HG03442 (cell line): ENCODE measurements around the gene CXCR1.
"Not testable (repeated sequence)": the region's sequence is repeated elsewhere in the genome, so short reads cannot be mapped to it uniquely, and the experiment has no call there.

Source experiments
- ATAC-seq: cut with Tn5 transposase; IDR thresholded peaks from one replicate; pipeline ENCODE4 v1.9.1; 2021; ENCODE audit warnings: mild to moderate bottlenecking, moderate library complexity; ENCODE audit not compliant: unreplicated experiment

CXCR1 gene

GRCh38 chr2:218162814-218163213 lies 3.9 kb downstream of the CXCR1 start:
- ATAC-seq, result no peak

- no peak for ATAC-seq
Observed at GRCh38 chr2:218161644-218162043, 5.1 kb downstream of the CXCR1 start.

GRCh38 chr2:218155953-218156479 lies 10.7 kb downstream of the CXCR1 start:
- ATAC-seq, result no peak

GRCh38 chr2:218152777-218153176 lies 14.0 kb downstream of the CXCR1 start:
- ATAC-seq, result no peak

DNA sequence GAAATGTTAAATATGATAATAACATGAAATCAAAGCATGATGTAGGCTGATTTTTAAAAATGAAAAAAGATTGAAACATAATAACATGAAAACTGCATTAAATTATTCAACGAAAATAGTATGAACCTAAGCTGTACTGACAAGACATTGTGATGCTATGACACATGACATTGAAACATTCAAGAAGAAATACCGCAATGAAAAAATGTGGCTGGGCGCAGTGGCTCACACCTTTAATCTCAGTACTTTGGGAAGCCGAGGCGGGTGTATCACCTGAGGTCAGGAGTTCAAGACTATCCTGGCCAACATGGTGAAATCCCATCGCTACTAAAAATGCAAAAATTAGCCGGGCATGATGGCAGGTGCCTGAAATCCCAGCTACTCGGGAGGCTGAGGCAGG lies 14.6 kb downstream of the CXCR1 start:
- no peak for ATAC-seq

- ATAC-seq, result no peak
Observed at GRCh38 chr2:218149848-218150440, 16.8 kb downstream of the CXCR1 start.

- ATAC-seq, result no peak
Observed at GRCh38 chr2:218149098-218149497, 17.7 kb downstream of the CXCR1 start.

GRCh38 chr2:218146056-218146455 lies 20.7 kb downstream of the CXCR1 start:
- ATAC-seq, result no peak

DNA sequence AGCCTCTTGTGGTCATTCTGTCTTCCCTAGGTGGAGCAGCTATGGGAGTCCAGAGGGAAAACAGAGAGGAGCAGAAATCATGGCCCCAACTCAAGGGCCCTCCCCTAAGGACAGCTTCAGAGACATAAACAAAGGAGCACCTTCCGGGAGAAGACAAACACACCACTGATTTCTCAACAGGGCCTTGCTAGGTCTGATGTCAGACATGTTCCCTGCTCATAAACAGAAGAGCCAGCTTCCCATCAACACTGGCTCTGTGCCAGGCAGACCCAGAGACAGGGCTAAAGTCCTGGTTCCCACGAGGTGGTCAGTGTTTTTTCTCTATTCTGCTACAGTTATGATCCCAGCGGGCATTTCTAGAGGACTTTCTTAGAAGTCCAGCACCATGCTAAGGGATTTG lies 21.6 kb downstream of the CXCR1 start:
- no peak for ATAC-seq

DNA sequence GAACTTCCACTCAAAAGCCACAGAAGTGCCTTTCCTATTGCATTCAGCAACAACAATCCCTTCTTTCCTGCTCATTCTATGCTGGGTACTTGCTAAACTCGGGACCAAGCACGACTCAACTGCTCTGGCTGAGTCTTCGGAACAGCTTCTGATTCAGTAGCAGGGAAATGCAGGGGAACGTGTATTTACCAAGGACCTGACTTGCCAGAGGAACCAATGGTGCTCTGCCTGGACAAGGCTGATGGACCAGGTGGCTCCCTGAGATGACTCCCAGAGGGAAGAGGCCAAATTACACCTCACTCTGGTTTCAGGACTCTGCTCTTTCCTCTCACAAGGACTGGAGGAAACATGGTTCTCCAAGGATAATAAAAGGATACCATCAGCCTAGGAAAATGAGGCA lies 28.7 kb downstream of the CXCR1 start:
- ATAC-seq, result no peak

DNA sequence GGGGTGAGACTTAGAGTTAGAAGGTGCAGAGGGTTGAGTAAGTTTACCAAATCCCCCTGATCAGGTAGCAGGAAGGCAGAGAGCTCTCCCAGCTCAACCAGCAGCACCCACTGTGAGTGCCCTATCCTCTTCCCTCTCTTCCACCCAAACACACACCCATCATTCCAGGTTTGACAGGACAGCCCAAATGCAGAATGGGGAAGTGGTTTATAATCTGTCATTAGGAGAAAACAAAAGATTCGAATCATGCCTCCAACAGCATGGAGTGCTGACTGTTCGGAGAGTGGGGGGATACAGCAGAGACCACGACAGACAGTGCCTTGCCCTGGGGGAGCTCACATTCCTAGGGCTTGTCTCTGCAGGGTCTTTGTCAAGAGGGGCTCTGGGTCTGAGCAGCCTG lies 29.2 kb downstream of the CXCR1 start:
- ATAC-seq, result no peak

DNA sequence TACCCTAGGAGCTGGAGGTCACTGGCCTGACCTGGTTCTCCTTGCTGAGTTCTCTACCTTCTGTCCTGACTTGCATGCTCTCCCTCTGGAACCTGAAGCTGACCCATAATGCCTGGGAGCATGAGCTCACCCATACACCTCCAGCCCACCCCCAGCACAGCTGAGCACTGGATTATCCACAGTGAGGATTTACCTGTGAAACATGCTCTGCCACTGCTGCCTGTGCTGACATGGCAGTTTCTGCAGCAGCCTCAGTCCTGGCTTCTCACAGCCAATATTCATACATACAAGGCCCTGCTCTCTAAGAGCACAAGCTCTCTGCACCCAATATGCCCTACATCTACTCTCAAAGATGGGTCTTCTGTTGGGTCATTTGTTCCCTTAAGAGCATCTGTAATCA lies 35.9 kb downstream of the CXCR1 start:
- no peak for ATAC-seq

GRCh38 chr2:218130377-218130776 lies 36.4 kb downstream of the CXCR1 start:
- no peak for ATAC-seq

- no peak for ATAC-seq
Observed at GRCh38 chr2:218129458-218130135, 37.2 kb downstream of the CXCR1 start.

GRCh38 chr2:218128781-218129457 lies 37.8 kb downstream of the CXCR1 start:
- no peak for ATAC-seq

DNA sequence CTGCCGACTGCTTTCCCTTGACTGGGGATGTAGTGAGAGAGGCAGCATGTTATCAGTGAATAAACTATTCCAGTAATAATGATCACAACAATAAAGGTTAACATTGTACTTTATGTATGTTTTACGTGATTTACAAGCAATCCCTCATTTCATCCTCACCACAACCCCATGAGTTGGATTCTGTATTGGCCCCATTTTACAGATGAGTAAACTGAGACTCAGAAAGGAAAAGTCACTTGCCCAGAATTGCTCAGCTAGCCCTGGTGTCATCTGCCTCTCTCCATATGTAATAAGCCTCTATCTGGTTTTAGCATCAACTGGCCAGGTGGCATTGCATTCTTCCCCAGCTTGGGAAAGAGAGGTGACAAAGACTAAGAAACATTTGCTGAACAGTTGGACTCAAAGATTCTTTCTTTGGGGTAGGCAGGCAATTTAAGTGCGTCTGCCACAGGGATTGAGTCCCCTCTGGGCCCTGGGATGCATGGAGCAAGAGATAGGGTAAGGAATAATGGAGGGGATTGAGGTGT lies 38.8 kb downstream of the CXCR1 start:
- no peak for ATAC-seq

- ATAC-seq, result peak; percentile 52
Observed at GRCh38 chr2:218125626-218126080, 41.1 kb downstream of the CXCR1 start, which contains the start of gene CXCR2. Gene CXCR2, plus strand, starts transcription at chr2:218126028. Its CDS starts 8,774 bp downstream, at chr2:218134802.

GRCh38 chr2:218125095-218125494 lies 41.7 kb downstream of the CXCR1 start:
- no peak for ATAC-seq

DNA sequence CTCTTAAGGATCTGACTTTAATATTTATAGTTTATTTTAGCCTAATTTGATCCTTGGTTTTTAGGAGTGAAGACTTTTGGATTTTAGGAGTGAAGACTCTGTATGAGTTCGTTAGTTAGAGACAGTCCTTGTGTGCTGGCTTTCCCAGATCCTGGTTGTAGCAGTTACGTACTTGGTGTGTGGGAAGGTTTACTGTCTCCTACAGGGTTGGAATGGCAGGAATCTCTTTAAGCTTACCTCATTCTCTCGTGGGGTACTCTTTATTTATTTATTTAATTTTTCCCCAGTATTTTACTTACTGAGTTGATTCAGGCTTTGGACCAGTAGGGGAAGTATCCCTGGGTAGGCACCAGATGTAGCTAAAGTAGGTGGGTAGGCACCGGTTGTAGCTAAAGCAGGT lies 42.8 kb downstream of the CXCR1 start:
- no peak for ATAC-seq

GRCh38 chr2:218122286-218122685 lies 44.5 kb downstream of the CXCR1 start:
- not testable (repeated sequence) for ATAC-seq

GRCh38 chr2:218121789-218122188 lies 45.0 kb downstream of the CXCR1 start:
- ATAC-seq, result not testable (repeated sequence)
